ENCODE results near the gene LRWD1.

The LRWD1 gene

GRCh38 chr7:102464577-102465280 is at the start of gene LRWD1, which contains the start of gene ALKBH4:
Gene LRWD1, plus strand, starts transcription at chr7:102464984. Its CDS starts 97 bp downstream, at chr7:102465081.
Gene ALKBH4, minus strand, starts transcription at chr7:102464863. Its CDS starts 27 bp downstream, at chr7:102464836.
- FAIRE-seq (peak; percentile 95), DNase-seq (ENCODE audit: extremely low spot score, insufficient read length, low read depth) (peak; percentile 99)

- DNase-seq (ENCODE audit: extremely low spot score, insufficient read length, low read depth) (no peak), FAIRE-seq (peak; percentile 83)
Observed at GRCh38 chr7:102415685-102416225, 49.0 kb upstream of the LRWD1 start.

DNA sequence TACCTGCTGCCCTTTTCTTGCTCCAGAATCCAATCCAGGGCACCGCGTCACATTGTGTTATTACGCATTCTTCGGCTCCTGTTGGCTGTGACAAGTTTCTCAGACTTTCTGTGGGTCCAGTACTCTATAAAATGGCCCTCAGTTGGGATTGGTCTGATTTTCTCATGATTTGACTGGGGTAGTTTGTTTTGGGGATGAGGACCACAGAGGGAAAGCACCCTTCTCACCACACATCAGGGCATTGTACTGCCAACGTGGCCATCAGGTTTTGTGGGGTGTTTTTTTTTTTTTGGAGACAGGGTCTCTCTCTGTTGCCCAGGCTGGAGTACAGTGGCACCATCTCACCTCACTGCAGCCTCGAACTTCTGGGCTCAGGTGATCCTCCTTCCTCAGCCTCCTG is 48.4 kb upstream of the LRWD1 start:
- FAIRE-seq = peak; percentile 9
- DNase-seq (ENCODE audit: extremely low spot score, insufficient read length, low read depth) = no peak

- DNase-seq (ENCODE audit: extremely low spot score, insufficient read length, low read depth) = no peak
- FAIRE-seq = peak; percentile 44
Observed at GRCh38 chr7:102417105-102417504, 47.7 kb upstream of the LRWD1 start.

DNA sequence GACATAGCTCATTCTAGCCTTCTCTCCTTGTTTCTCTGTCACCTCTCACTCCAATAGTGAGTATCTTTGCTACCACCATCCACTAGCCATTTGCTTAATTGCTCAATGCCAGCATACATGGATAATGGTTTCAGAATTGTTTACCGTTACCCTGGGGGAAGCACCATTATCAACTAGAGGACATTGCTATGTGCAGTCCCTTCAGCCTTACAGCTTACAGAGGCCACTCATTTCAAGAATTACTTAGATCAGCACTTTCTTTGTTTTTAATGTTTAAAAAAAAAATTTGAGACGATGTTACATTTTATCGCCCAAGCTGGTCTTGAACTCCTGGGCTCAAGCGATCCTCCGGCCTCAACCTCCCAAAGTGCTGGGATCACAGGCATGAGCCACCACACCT is 46.2 kb upstream of the LRWD1 start:
- DNase-seq (ENCODE audit: extremely low spot score, insufficient read length, low read depth) (no peak), FAIRE-seq (peak; percentile 36)

DNA sequence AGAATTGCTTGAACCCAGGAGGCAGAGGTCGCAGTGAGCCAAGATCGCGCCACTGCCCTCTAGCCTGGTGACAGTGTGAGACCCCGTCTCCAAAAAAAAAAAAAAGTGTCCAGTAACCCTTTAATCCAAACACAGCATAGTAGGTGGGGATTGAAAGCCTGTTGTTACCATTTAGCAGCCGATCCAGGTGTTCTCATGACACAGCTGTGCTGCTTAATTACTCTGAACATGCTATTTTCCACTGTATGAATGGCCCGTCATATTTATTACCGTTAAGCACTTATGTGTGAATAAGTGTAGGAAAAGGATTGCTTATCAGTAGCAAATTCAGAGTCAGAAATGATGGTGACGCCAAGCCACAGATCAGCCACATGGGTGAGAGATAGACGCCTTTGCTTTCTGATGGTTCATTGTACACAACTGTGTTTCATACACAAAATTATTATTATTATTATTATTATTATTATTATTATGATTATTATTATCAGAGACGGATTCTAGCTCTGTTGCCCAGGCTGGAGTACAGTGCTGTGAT is 43.0 kb upstream of the LRWD1 start:
- DNase-seq (ENCODE audit: extremely low spot score, insufficient read length, low read depth) = no peak
- FAIRE-seq = no peak

GRCh38 chr7:102424129-102424551 is 40.6 kb upstream of the LRWD1 start:
- FAIRE-seq (no peak), DNase-seq (ENCODE audit: extremely low spot score, insufficient read length, low read depth) (no peak)

GRCh38 chr7:102424787-102425218 is 40.0 kb upstream of the LRWD1 start:
- DNase-seq (ENCODE audit: extremely low spot score, insufficient read length, low read depth) (no peak), FAIRE-seq (peak; percentile 96)

GRCh38 chr7:102425639-102426267 is 39.0 kb upstream of the LRWD1 start:
- DNase-seq (ENCODE audit: extremely low spot score, insufficient read length, low read depth) (peak; percentile 67), FAIRE-seq (peak; percentile 99)

DNA sequence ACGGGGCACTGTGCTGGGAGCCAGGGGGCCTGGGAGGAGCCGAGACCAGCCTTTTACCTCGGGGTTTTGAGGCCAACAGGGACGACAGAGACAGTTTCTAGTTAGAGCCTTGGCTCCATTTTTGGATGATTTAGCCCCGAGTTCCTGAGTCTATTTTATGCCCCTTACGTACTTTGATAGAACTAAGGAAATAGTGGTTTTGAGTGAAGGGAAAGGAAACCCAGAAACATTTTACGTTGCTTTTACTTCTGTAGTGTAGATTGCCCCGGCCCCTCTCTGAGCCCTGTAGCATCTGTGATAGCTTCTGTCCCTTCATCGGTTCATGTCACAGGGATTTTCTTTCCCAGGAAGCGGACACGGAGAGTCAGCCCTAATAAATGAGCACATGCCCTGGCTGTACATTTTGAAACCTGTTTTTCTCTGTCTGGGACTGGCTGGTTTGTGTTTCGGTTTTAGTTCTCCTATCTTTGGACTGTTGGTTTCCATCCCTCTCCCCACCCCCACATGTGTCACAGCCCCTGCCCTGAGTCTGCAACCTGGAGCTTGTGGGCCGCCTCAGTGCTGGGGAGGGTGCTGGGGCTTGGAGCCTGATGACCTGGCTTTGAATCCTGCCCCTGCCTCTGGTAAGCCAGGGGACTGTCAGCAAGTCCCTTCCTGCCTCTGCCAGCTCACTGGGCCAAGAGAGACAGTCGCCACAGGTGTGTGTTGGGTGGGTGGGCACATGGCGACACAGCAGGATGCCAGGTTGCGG is 38.3 kb upstream of the LRWD1 start:
- DNase-seq (ENCODE audit: extremely low spot score, insufficient read length, low read depth) (no peak), FAIRE-seq (no peak)

- FAIRE-seq = no peak
Observed at GRCh38 chr7:102427019-102427405, 37.8 kb upstream of the LRWD1 start.

GRCh38 chr7:102429141-102429899 is 35.5 kb upstream of the LRWD1 start:
- DNase-seq (ENCODE audit: extremely low spot score, insufficient read length, low read depth) = no peak
- no peak for FAIRE-seq

More at GRCh38 chr7:102427019-102427405, 37.8 kb upstream of the LRWD1 start:
- no peak for DNase-seq (ENCODE audit: extremely low spot score, insufficient read length, low read depth)

- FAIRE-seq = peak; percentile 98
- DNase-seq (ENCODE audit: extremely low spot score, insufficient read length, low read depth) = no peak
Observed at GRCh38 chr7:102431617-102432298, 33.0 kb upstream of the LRWD1 start.

- FAIRE-seq (no peak), DNase-seq (ENCODE audit: extremely low spot score, insufficient read length, low read depth) (no peak)
Observed at GRCh38 chr7:102432442-102433218, 32.2 kb upstream of the LRWD1 start.

- FAIRE-seq = no peak
Observed at GRCh38 chr7:102433219-102434038, 31.4 kb upstream of the LRWD1 start, which contains the start of gene ORAI2. Gene ORAI2, plus strand, starts transcription at chr7:102433575. Its CDS starts 5,382 bp downstream, at chr7:102438957.

GRCh38 chr7:102434039-102434486 is 30.7 kb upstream of the LRWD1 start:
- FAIRE-seq (no peak), DNase-seq (ENCODE audit: extremely low spot score, insufficient read length, low read depth) (no peak)

More at GRCh38 chr7:102433219-102434038, 31.4 kb upstream of the LRWD1 start, which contains the start of gene ORAI2:
- DNase-seq (ENCODE audit: extremely low spot score, insufficient read length, low read depth) = peak; percentile 64

DNA sequence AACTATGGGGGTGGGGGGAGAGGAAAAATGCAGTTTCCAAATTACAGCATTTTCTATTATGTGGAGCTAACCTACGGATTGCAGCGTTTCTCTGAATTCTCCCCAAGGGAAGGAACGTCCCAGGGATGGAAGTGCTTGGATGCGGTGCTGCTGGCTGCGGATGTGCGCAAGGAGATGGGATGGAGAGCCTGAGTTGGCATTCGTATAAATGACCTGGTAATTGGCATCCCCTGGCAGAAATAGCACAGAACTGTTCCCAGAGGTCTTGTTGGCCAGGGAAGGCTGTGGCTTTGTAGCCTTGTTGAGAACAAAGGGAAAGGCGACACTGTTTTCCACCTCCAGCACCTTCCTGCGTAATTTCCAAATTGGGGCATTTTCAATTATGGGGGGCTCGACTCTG is 28.7 kb upstream of the LRWD1 start:
- no peak for DNase-seq (ENCODE audit: extremely low spot score, insufficient read length, low read depth)
- FAIRE-seq = no peak
